Activated T-helper 1 cell treated with anti-CD3 and anti-CD28 coated beads, Interleukin-2, amount 50 U/mL, for 16 hours (primary cell): ENCODE data around the gene GTF2H1.
"Not testable (repeated sequence)": the region's sequence is repeated elsewhere in the genome, so short reads cannot be mapped to it uniquely, and the experiment has no call there.

ENCODE experiments used
- DNase-seq, 2 donors: peaks; one replicate each; pipeline ENCODE4 v3.0.0-alpha.2; 2020; ENCODE audit warnings: low read depth in 1 of 2, low spot score in 1 of 2

Gene GTF2H1

GRCh38 chr11:18372201-18372600, 49.8 kb downstream of the GTF2H1 start:
- DNase-seq, result no peak

GRCh38 chr11:18374956-18375355, 52.6 kb downstream of the GTF2H1 start:
- no peak for DNase-seq

DNA sequence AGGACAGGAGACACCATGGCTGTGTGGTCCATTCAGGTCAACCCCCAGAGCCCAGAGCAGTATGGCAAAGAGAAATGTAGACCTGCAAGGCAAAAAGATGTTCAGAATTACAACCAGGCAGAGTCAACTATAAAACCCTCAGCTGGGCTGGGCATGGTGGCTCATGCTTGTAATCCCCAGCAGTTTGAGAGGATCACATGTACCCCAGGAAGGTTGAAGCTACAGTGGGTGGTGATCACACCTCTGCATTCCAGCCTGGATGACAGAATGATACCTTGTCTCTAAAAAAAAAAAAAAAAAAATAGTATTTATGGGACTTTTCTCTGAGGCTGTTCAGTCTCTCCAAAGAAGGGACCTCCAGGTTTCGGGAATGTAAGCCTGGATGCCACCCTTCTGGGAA, 53.6 kb downstream of the GTF2H1 start:
- DNase-seq, result no peak

DNA sequence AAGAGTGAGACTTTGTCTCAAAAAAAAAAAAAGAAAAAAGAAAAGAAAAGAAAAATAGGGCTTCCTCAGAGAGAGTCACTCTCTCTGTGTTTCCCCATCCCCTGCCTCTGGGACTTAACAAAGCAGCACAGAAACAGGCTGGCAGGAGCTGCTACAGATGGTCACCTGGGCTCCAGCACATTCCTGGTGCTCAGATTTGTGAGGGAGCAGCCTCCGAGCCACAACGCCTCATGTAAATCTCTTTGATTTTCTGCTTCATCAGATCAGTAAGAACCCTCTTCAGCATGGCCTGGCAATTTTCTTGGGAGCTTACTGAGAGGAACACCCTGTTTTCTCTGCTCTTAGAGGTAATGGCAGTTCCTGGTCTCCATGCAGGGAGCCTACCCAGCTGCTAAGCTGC, 56.8 kb downstream of the GTF2H1 start:
- no peak for DNase-seq

DNA sequence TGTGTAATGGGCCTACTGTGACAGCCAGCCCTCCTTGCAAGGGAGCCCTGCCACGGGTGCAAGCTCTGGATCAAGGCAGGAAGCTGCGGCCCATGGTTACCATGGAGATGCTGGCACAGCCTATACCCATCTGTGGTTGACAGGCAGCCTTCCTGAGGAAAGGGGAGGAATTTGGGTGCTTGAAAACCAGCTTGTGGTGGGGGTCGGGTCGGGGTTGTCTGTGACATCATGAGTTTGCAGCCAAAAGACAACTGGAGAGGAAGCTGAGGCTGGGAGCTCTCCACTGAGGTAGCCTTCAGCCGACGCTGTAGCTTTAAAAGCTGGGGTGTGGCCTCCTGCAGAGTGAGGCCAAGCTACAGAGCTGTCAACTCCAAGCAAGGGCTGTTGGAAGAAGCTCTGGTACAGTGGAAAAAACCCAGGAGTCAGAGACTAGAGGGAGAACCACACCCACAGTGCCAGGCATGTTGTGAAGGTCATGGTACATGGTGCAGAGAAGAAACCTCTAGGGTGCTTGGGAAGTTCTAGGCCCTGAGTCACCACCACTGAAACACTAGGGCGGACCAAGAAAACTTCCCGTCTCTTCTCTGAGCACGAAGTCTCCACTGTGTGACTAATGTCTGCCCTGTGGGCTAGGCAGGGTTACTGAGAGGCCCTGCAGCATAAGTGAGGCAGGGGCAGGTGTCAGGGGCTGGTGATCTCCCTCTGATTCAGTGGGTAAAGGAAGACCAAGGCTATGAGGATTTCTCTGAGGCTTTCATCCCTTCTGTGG, 61.2 kb downstream of the GTF2H1 start:
- DNase-seq, result peak; percentile 37 to 41

GRCh38 chr11:18384157-18384641, 61.8 kb downstream of the GTF2H1 start:
- no peak for DNase-seq

- DNase-seq, result no peak
Measured at GRCh38 chr11:18390088-18390487, 67.7 kb downstream of the GTF2H1 start.

GRCh38 chr11:18392434-18393321, 70.3 kb downstream of the GTF2H1 start:
- DNase-seq, result no peak

GRCh38 chr11:18393581-18394274, 71.4 kb downstream of the GTF2H1 start:
- DNase-seq, result no peak

- DNase-seq, result peak; percentile 98 to 99
Measured at GRCh38 chr11:18394275-18394927, 72.0 kb downstream of the GTF2H1 start, which contains the start of gene LDHA. Gene LDHA (plus strand): TSS chr11:18394563. CDS start chr11:18396843, 2,280 bp downstream.

GRCh38 chr11:18394928-18395734, 72.8 kb downstream of the GTF2H1 start:
- no peak for DNase-seq

- DNase-seq, result peak; percentile 85 to 92
Measured at GRCh38 chr11:18395735-18396504, 73.6 kb downstream of the GTF2H1 start.

DNA sequence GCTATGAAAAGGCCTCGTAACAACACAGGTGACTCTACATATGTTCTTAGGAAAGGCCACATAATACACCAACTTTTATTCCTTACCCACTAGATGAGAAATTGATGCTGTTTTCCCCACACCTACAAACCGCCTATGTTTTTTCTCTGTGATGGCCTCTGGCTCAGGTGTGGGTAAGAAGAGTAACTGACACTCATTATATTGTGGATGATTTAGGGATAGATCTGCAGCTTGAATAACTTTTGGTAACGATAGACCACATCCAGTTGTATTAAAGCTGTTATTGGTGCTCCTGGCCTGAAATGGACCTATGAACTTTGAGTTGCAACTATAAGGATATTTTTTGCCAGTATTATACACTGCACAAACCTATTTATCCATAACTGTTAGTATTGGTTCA, 75.6 kb downstream of the GTF2H1 start:
- DNase-seq, result no peak

DNA sequence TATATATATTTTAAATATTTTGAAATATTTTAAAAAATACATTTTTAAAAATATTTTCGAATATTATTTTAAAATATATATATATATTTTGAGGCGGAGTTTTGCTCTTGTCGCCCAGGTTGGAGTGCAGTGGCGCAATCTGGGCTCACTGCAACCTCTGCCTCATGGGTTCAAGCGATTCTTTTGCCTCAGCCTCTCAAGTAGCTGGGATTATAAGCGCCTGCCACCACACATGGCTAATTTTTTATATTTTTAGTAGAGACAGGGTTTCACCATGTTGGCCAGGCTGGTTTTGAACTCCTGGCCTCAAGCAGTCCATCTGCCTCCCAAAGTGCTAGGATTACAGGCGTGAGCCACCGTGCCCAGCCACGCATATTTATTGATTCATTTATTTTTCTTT, 78.7 kb downstream of the GTF2H1 start:
- DNase-seq, result not testable (repeated sequence)

- DNase-seq, result no peak
Measured at GRCh38 chr11:18404062-18404461, 81.7 kb downstream of the GTF2H1 start.

DNA sequence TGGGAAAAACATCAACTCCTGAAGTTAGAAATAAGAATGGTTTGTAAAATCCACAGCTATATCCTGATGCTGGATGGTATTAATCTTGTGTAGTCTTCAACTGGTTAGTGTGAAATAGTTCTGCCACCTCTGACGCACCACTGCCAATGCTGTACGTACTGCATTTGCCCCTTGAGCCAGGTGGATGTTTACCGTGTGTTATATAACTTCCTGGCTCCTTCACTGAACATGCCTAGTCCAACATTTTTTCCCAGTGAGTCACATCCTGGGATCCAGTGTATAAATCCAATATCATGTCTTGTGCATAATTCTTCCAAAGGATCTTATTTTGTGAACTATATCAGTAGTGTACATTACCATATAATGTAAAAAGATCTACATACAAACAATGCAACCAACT, 85.0 kb downstream of the GTF2H1 start:
- DNase-seq, result not testable (repeated sequence)

GRCh38 chr11:18408558-18409291, 86.4 kb downstream of the GTF2H1 start:
- no peak for DNase-seq

- DNase-seq, result no peak
Measured at GRCh38 chr11:18416459-18416858, 94.1 kb downstream of the GTF2H1 start.
